Uterus (tissue), 4 donors: ENCODE results near the gene ECI1. TPM values are rescaled to one million over a fixed set of nuclear protein-coding genes. Genes with fewer than 3 reads are reported as not detected.
"Not testable (repeated sequence)": the region's sequence is repeated elsewhere in the genome, so short reads cannot be mapped to it uniquely, and the experiment has no call there.

ENCODE experiments used
- DNase-seq, 2 donors: peaks; one replicate each; pipeline ENCODE4 v3.0.0-alpha.2; 2019 to 2020
- H3K27ac ChIP-seq, 2 donors: fragments of 200-600 bp; sonication (generic); 1 replicate in 1 of 2; 2 replicates in 1 of 2; pipeline ENCODE4 v1.5.1; 2016 to 2018
- H3K27me3 ChIP-seq, 2 donors: fragments of 200-600 bp; sonication (generic); one replicate each; pipeline ENCODE4 v1.5.1; 2018 to 2019; ENCODE audit warnings: control low read depth in 1 of 2
- H3K36me3 ChIP-seq, 2 donors: fragments of 200-600 bp; sonication (generic); one replicate each; pipeline ENCODE4 v1.5.1; 2019; ENCODE audit warnings: control low read depth in 1 of 2
- H3K4me1 ChIP-seq, 2 donors: fragments of 200-600 bp; sonication (generic); one replicate each; pipeline ENCODE4 v1.5.1; 2018 to 2019; ENCODE audit warnings: control low read depth in 1 of 2
- H3K4me3 ChIP-seq, 2 donors: fragments of 200-600 bp; sonication (generic); 1 replicate in 1 of 2; 2 replicates in 1 of 2; pipeline ENCODE4 v1.5.1; 2018 to 2019; ENCODE audit warnings: mild to moderate bottlenecking in 1 of 2
- H3K9me3 ChIP-seq, 2 donors: fragments of 200-600 bp; sonication (generic); one replicate each; pipeline ENCODE4 v1.5.1; 2019; ENCODE audit warnings: control low read depth in 1 of 2
- POLR2A ChIP-seq, 2 donors: fragments of 450-650 bp; IDR thresholded peaks; one replicate each; pipeline ENCODE4 v1.6.1; 2016; ENCODE audit warnings: antibody characterized with exemption in 2 of 2, mild to moderate bottlenecking in 1 of 2, moderate library complexity in 1 of 2
- intact Hi-C: fragments of 100-400 bp; cut with DNase I; formaldehyde crosslinking; loops from one replicate; pipeline ENCODE4 v1.15.1; 2023; ENCODE audit warnings: low total_unique reads
- total RNA-seq, 4 donors: library from RNA; depleted of rRNA in 3 of 4; stranded (reverse); fragments of >200 nt in 3 of 4; gene quantifications; one replicate each; pipeline versions ENCODE4 v1.1.0 to v1.2.4, GENCODE V29; 2014 to 2023
- TF ChIP-seq, protein P1 (sequence below), 4 experiments: fragments of 200-600 bp in 2 of 4; fragments of 450-650 bp in 2 of 4; sonication (generic) in 2 of 4; IDR thresholded peaks; one replicate each; pipeline ENCODE4 v1.5.1; 2016 to 2019; ENCODE audit warnings: antibody characterized with exemption in 4 of 4, mild to moderate bottlenecking in 2 of 4, moderate library complexity in 1 of 4
- donor health status: DM: yes; HTN: yes; CAD: no.

ECI1 gene
- total RNA-seq, 4 donors from 2014 or later = 4.9 to 89.1 (median 40.1) TPM

- H3K4me3 ChIP-seq = no peak overlapping the region
- TF ChIP-seq POLR2A (IDR thresholded peaks at IDR 0.05) = no peak
- TF ChIP-seq, protein P1, sequence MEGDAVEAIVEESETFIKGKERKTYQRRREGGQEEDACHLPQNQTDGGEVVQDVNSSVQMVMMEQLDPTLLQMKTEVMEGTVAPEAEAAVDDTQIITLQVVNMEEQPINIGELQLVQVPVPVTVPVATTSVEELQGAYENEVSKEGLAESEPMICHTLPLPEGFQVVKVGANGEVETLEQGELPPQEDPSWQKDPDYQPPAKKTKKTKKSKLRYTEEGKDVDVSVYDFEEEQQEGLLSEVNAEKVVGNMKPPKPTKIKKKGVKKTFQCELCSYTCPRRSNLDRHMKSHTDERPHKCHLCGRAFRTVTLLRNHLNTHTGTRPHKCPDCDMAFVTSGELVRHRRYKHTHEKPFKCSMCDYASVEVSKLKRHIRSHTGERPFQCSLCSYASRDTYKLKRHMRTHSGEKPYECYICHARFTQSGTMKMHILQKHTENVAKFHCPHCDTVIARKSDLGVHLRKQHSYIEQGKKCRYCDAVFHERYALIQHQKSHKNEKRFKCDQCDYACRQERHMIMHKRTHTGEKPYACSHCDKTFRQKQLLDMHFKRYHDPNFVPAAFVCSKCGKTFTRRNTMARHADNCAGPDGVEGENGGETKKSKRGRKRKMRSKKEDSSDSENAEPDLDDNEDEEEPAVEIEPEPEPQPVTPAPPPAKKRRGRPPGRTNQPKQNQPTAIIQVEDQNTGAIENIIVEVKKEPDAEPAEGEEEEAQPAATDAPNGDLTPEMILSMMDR (IDR thresholded peaks at IDR 0.05) = no peak
- H3K9me3 ChIP-seq = no peaks in the 10 kb centered on the region
- no peak overlapping the region for H3K27ac ChIP-seq
- peaks cover 0 to 3% of the 10 kb centered on the region in 2 donors for H3K4me1 ChIP-seq
- H3K36me3 ChIP-seq = no peaks in the 10 kb centered on the region
- intact Hi-C loops = no loop called here
- H3K27me3 ChIP-seq = no peaks in the 10 kb centered on the region
- DNase-seq = no peak
These were observed 8.9 kb upstream of the ECI1 start for GRCh38 chr16:2260250-2260649.

GRCh38 chr16:2258530-2258929 is 7.1 kb upstream of the ECI1 start:
- H3K4me1 ChIP-seq, H3K9me3 ChIP-seq, H3K4me3 ChIP-seq, DNase-seq, intact Hi-C loops, H3K36me3 ChIP-seq, H3K27me3 ChIP-seq, H3K27ac ChIP-seq: not testable (repeated sequence)

DNA sequence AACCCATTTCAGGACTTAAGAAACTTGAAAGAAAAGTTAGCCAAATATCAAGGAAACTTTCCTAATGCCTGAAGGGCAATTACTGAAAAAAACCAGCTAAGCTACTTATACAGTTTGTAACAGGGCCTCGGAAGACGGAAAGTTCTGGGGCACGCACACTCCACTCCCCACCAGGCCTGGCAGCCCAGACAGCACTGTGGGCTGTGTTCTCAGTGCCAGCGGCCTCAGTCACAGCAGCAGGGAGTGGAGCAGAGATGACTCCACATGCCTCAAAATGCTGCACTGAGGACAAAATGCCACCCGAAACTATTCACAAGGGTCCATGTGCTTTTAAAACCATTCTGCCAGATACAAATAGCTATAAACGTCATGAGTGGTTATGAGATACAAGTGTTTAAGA is 6.3 kb upstream of the ECI1 start:
- Histone ChIP-seq H3K36me3 (no peaks in the 10 kb centered on the region), H3K4me3 (no peak overlapping the region)

GRCh38 chr16:2256531-2257140 is 5.2 kb upstream of the ECI1 start:
- DNase-seq = no peak
- Histone ChIP-seq H3K27me3 (no peaks in the 10 kb centered on the region), H3K4me1 (peaks cover 0 to 7% of the 10 kb centered on the region in 2 donors), H3K4me3 (no peak overlapping the region), H3K9me3 (no peaks in the 10 kb centered on the region), H3K27ac (no peak overlapping the region), H3K36me3 (no peaks in the 10 kb centered on the region)
- intact Hi-C loops = no loop called here
- TF ChIP-seq POLR2A (IDR thresholded peaks at IDR 0.05) = no peak
- TF ChIP-seq, protein P1 (IDR thresholded peaks at IDR 0.05) = no peak

More for the DNA sequence above, 6.3 kb upstream of the ECI1 start:
- no peak for DNase-seq
- intact Hi-C loops = no loop called here
- H3K27ac ChIP-seq = no peak overlapping the region
- H3K27me3 ChIP-seq = no peaks in the 10 kb centered on the region
- no peaks in the 10 kb centered on the region for H3K4me1 ChIP-seq
- H3K9me3 ChIP-seq = no peaks in the 10 kb centered on the region
- TF ChIP-seq POLR2A (IDR thresholded peaks at IDR 0.05) = no peak
- TF ChIP-seq, protein P1 (IDR thresholded peaks at IDR 0.05) = no peak

DNA sequence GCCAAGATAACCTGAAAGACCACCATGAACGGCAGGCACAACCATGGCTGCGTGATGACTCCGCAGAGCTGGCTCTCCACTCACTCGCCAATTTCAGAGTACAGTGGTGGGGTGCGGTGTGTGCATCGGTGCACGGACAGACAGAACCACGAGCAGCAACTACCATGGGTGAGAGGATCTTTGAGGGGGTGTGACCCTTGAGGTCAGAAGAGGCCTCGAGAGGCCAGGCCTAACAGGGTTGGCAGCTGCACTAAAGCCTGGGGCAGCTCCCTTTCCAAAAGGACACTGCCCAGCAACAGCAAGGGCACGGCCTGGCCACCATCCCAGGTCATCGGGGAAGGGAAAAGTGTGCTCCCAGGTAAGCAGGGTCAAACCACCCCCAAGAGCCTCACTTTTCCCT is 1.9 kb upstream of the ECI1 start:
- H3K27me3 ChIP-seq = no peaks in the 10 kb centered on the region
- TF ChIP-seq, protein P1 (IDR thresholded peaks at IDR 0.05) = no peak
- no peak for TF ChIP-seq POLR2A (IDR thresholded peaks at IDR 0.05)
- H3K36me3 ChIP-seq = no peaks in the 10 kb centered on the region
- no peak overlapping the region for H3K4me3 ChIP-seq
- peaks cover 0 to 7% of the 10 kb centered on the region in 2 donors for H3K4me1 ChIP-seq
- DNase-seq = no peak
- no peak overlapping the region for H3K27ac ChIP-seq
- intact Hi-C loops = no loop called here
- H3K9me3 ChIP-seq = no peaks in the 10 kb centered on the region

DNA sequence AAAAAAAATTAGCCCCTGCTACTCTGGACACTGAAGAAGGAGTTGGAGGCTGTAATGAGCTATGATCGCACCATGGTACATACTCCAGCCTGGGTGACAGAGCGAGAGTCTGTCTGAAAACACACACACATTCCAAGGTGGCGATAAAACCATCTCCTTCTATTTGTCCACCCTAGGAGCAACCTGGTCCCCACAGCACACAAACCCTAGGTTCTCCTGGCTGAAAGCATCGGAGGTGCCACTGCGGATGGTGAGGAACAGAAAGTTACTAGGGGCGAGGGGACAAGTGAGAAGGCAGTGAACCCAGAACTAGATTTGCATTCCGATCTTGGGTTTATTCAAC is 1.4 kb upstream of the ECI1 start:
- H3K36me3 ChIP-seq = no peaks in the 10 kb centered on the region
- no peaks in the 10 kb centered on the region for H3K27me3 ChIP-seq
- TF ChIP-seq, protein P1 (IDR thresholded peaks at IDR 0.05) = no peak
- TF ChIP-seq POLR2A (IDR thresholded peaks at IDR 0.05) = no peak
- intact Hi-C loops = no loop called here
- H3K27ac ChIP-seq = no peak overlapping the region
- no peaks in the 10 kb centered on the region for H3K9me3 ChIP-seq
- no peak for DNase-seq
- peaks cover 0 to 7% of the 10 kb centered on the region in 2 donors for H3K4me1 ChIP-seq
- no peak overlapping the region for H3K4me3 ChIP-seq
